ENCODE measurements around the gene FBRSL1.

The FBRSL1 gene

DNA sequence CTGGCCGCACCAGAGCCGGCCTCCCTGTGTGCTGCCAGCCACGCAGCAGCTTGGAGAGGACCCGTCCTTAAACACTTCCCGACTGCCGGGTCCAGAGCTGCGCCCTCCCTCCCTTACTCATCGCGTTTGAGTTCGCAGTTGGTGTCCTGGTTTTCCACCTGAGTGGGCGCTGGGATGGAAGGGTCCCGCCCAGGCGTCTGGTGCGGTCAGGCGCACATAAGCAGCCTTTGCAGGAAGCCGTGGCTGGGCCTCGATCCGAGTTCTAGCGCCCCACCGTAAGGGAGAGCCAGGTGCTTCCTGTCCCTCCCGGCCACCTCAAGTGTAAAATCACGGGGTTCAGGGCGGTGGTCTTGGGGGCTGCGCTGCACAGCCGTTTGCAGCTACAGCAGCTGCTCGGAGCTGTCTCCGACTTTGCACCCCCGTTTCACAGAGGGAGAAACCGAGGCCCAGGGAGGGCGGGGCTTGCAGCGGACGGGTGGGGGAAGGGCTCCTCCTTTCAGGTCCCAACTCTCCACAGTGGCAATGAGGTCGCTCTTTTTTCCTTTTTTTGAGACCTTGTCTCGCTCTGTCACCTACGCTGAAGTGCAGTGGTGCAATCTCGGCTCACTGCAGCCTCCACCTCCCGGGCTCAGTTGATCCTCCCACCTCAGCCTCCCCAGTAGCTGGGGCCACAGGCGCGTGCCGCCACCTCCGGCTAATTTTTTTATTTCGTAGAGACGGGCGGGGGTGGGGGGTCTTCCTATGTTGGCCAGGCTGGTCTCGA lies 69.1 kb downstream of the FBRSL1 start:
- peak; percentile 20 for DNase-seq (ENCODE audit: low read depth)

DNA sequence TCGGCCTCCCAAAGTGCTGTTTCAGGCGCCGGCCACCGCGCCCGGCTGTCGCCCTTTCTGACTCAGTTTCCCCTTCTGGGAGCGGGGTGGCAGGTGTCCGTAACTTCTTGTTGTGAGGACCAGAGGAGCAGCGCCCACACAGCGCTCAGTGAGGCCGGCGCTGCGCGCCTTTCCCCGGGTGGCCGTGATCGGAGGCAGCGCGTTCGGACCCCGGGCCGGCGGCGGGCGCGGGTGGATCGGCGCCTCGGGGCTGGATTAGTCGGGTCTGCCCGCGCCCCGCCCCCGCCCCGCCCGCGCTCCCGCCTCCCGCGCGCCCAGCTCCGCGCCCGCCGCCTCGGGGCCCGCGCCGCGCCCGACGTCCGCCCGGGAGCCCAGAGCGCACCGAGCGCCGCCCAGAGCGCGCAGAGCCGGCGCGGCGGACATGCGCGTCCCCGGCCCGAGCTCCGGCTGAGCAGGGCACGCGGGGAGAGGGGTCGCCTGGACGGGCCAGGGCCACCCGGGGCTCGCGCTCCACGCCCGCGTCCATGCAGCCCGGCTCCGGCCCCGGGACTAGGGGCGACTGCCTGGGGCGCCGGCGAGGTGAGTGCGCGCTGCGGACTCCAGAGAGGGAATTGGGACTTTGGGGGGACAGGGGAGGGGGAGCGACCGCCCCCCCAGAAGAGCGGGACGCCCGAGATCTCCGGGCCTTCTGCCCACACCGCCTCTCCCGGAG lies 69.9 kb downstream of the FBRSL1 start:
- DNase-seq (ENCODE audit: low read depth) = peak; percentile 53

DNA sequence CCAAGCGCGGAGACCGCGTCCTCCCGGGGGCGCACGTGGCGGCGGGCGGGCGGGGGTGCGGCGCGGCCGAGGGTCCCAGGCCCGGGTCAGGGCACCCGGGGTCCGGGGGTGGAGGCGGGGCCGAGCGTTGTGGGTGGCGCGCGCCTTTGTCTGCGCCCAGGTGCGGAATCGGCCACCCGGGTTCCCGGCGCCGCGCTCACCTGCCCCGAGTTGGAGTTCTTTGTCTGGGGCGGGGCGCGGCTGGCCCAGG lies 70.3 kb downstream of the FBRSL1 start:
- DNase-seq (ENCODE audit: low read depth) = no peak

DNA sequence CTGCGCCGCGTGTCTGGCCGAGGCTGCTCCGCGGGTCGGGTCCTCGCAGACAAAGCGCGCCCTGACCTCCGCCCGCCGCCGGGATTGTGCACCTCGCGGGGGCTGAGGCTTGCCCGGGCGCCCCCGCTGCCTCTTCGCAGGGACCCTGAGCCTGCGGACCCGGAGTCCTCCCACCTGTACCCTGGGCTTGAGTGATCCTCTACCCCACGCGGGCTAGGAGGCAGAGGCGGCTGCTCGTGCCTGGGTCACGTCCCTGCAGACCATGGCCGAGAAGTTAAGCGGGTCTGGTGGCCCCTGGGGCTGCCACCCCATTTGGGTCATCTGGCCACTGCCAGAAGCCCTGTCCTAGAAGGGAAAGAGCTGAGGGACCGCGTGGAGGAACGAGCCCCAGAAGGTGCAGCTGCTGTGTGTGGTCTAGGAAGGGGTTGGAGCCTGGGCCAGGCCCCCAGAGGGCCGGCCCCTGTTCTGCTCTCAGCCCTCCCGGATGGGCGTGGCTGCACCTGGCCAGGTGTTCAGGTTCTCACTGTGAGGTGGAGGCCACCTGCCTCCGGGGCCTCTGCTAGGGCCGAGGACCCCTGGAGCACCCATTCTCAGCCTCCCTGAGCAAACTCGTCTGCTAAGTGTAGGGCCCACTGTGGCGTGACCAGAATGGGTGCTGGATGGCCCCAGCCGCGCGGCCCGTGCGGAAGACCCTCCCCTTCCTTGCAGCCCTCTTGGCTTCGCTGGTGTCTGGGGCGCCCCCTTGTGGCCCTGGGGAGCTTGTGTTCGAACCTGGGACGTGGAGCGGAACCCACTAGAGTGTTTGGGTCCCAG lies 70.9 kb downstream of the FBRSL1 start:
- peak; percentile 51 for DNase-seq (ENCODE audit: low read depth)
